Neural cell (in vitro differentiated cells): ENCODE results near the gene SPINDOC.

ENCODE experiments used
- CTCF ChIP-seq: fragments of 450-650 bp; IDR thresholded peaks from 2 replicates; pipeline ENCODE4 v1.5.1; 2014; ENCODE audit warnings: antibody characterized with exemption, mild to moderate bottlenecking, moderate library complexity; ENCODE audit not compliant: poor library complexity, severe bottlenecking
- MXI1 ChIP-seq: fragments of 450-650 bp; conservative IDR thresholded peaks from 2 replicates; pipeline ENCODE4 v1.6.1; 2014; ENCODE audit warnings: antibody characterized with exemption, mild to moderate bottlenecking; ENCODE audit not compliant: poor library complexity, severe bottlenecking
- RAD21 ChIP-seq: fragments of 450-650 bp; conservative IDR thresholded peaks from 2 replicates; pipeline ENCODE4 v1.6.1; 2014; ENCODE audit warnings: antibody characterized with exemption, mild to moderate bottlenecking, moderate library complexity

GRCh38 chr11:63767267-63767564 is 46.0 kb upstream of the SPINDOC start:
- TF ChIP-seq CTCF (no peak), MXI1 (no peak), RAD21 (no peak)
